H1 (cell line): ENCODE measurements around the gene BTG3. TPM values are rescaled to one million over a fixed set of nuclear protein-coding genes. Genes with fewer than 3 reads are reported as not detected.

Source experiments
- CTCF ChIA-PET: fragments of 300-600 bp; sonication (Branson Sonifier 250); formaldehyde crosslinking; loops from one replicate; lab custom pipeline; 2021; ENCODE audit not compliant: partially characterized antibody; lab: Charles Lee
- POLR2A ChIA-PET: fragments of 300-600 bp; sonication (Branson Sonifier 250); formaldehyde crosslinking; loops from one replicate; lab custom pipeline; 2021; ENCODE audit warnings: inconsistent platforms; ENCODE audit not compliant: partially characterized antibody; lab: Charles Lee
- DNase-seq, 2 experiments: peaks; one replicate each; pipeline versions ENCODE4 v3.0.0 to v3.0.0-alpha.2; 2010 to 2022; ENCODE audit warnings: low spot score in 2 of 2, low read depth in 1 of 2, mixed read lengths in 1 of 2
- FAIRE-seq: peaks from 2 replicates; lab custom pipeline; 2011; peaks lifted over from hg19 to GRCh38; lab: Jason Lieb, UNC
- H2AFZ ChIP-seq: 2 replicates; pipeline ENCODE4 v1.8.1; 2012; ENCODE audit warnings: low read length, inconsistent platforms
- H2AK5ac ChIP-seq: 2 replicates; pipeline ENCODE4 v1.6.1; 2013; ENCODE audit warnings: low read depth, low read length
- H2BK120ac ChIP-seq: replicated peaks from 2 replicates; pipeline ENCODE3; 2013; ENCODE audit warnings: low read depth, low read length, inconsistent platforms
- H2BK12ac ChIP-seq: 2 replicates; pipeline ENCODE4 v1.6.1; 2013; ENCODE audit warnings: low read depth, low read length
- H2BK15ac ChIP-seq: 2 replicates; pipeline ENCODE4 v1.6.1; 2013; ENCODE audit warnings: low read length
- H2BK20ac ChIP-seq: 2 replicates; pipeline ENCODE4 v1.6.1; 2013; ENCODE audit warnings: low read length
- H2BK5ac ChIP-seq: 2 replicates; pipeline ENCODE4 v1.6.1; 2013; ENCODE audit warnings: low read depth, low read length
- H3K14ac ChIP-seq: 2 replicates; pipeline ENCODE4 v1.6.1; 2013; ENCODE audit warnings: inconsistent platforms; ENCODE audit not compliant: insufficient read length
- H3K18ac ChIP-seq: 2 replicates; pipeline ENCODE4 v1.6.1; 2013; ENCODE audit warnings: low read length; ENCODE audit errors: extremely low read depth
- H3K23ac ChIP-seq: 2 replicates; pipeline ENCODE4 v1.6.1; 2013; ENCODE audit warnings: inconsistent platforms; ENCODE audit not compliant: insufficient read length
- H3K23me2 ChIP-seq: 2 replicates; pipeline ENCODE4 v1.6.1; 2013; ENCODE audit warnings: low read depth, low read length
- H3K27ac ChIP-seq: 2 replicates; pipeline ENCODE4 v1.6.1; 2011; ENCODE audit warnings: low read depth, low read length, inconsistent platforms
- H3K27me3 ChIP-seq, 4 experiments: replicated peaks in 1 of 4; 1 replicate in 1 of 4; 2 replicates in 3 of 4; pipeline versions ENCODE4 v1.6.1 to v1.8.1; 2011 to 2013; ENCODE audit warnings: low read length in 3 of 4, mild to moderate bottlenecking in 3 of 4, inconsistent platforms in 2 of 4, mixed read lengths in 2 of 4, moderate library complexity in 1 of 4; ENCODE audit not compliant: control insufficient read depth in 3 of 4, insufficient read depth in 3 of 4; ENCODE audit errors: extremely low read depth in 1 of 4
- H3K36me3 ChIP-seq, 4 experiments: 2 replicates each; pipeline versions ENCODE4 v1.6.1 to v1.8.1; 2011 to 2013; ENCODE audit warnings: mild to moderate bottlenecking in 4 of 4, low read length in 3 of 4, moderate library complexity in 2 of 4, control low read depth in 1 of 4, inconsistent platforms in 1 of 4; ENCODE audit not compliant: insufficient read depth in 4 of 4, control insufficient read depth in 2 of 4
- H3K4ac ChIP-seq: replicated peaks from 2 replicates; pipeline ENCODE3; 2013; ENCODE audit warnings: low read length, low read depth, mixed read lengths, inconsistent platforms; ENCODE audit not compliant: insufficient read length
- H3K4me1 ChIP-seq, 4 experiments: replicated peaks in 1 of 4; 1 replicate in 1 of 4; 2 replicates in 3 of 4; pipeline versions ENCODE4 v1.6.1 to v1.8.1; 2011 to 2013; ENCODE audit warnings: low read length in 3 of 4, inconsistent platforms in 2 of 4, mixed read lengths in 1 of 4; ENCODE audit not compliant: insufficient read depth in 4 of 4, control insufficient read depth in 3 of 4
- H3K4me2 ChIP-seq, 2 experiments: 2 replicates each; pipeline versions ENCODE4 v1.6.1 to v1.8.1; 2011 to 2013; ENCODE audit warnings: low read depth in 2 of 2, low read length in 2 of 2, control low read depth in 1 of 2, inconsistent platforms in 1 of 2, mild to moderate bottlenecking in 1 of 2; ENCODE audit not compliant: insufficient read depth in 1 of 2
- H3K4me3 ChIP-seq, 4 experiments: fragments of 200-600, 300-600 bp in 1 of 4; sonication (generic), shearing (Covaris generic), sonication (Bioruptor Twin) in 1 of 4; 2 replicates each; pipeline versions ENCODE4 v1.5.1 to v1.8.1; 2011 to 2016; ENCODE audit warnings: low read length in 4 of 4, low read depth in 3 of 4, control low read depth in 2 of 4, inconsistent platforms in 2 of 4, mild to moderate bottlenecking in 2 of 4, mixed read lengths in 1 of 4, moderate library complexity in 1 of 4; ENCODE audit not compliant: insufficient read depth in 2 of 4; ENCODE audit errors: extremely low read depth in 1 of 4
- H3K56ac ChIP-seq: replicated peaks from 2 replicates; pipeline ENCODE3; 2013; ENCODE audit warnings: low read depth, mild to moderate bottlenecking, mixed read lengths, low read length, inconsistent platforms; ENCODE audit not compliant: insufficient read length
- H3K79me1 ChIP-seq: 2 replicates; pipeline ENCODE4 v1.6.1; 2013; ENCODE audit warnings: low read depth, low read length, control low read depth
- H3K79me2 ChIP-seq, 2 experiments: 2 replicates each; pipeline versions ENCODE4 v1.6.1 to v1.8.1; 2012 to 2013; ENCODE audit warnings: low read length in 2 of 2, mild to moderate bottlenecking in 2 of 2, inconsistent platforms in 1 of 2; ENCODE audit not compliant: insufficient read depth in 2 of 2, control insufficient read depth in 1 of 2
- H3K9ac ChIP-seq, 4 experiments: replicated peaks in 1 of 4; 1 replicate in 1 of 4; 2 replicates in 3 of 4; pipeline versions ENCODE4 v1.6.1 to v1.8.1; 2011 to 2013; ENCODE audit warnings: low read depth in 3 of 4, low read length in 3 of 4, control low read depth in 2 of 4, mild to moderate bottlenecking in 2 of 4, moderate library complexity in 2 of 4, inconsistent platforms in 1 of 4; ENCODE audit errors: extremely low read depth in 1 of 4
- H3K9me3 ChIP-seq, 2 experiments: 2 replicates each; pipeline versions ENCODE4 v1.6.1 to v1.8.1; 2012 to 2013; ENCODE audit warnings: mild to moderate bottlenecking in 2 of 2, moderate library complexity in 2 of 2, control low read depth in 1 of 2, inconsistent platforms in 1 of 2, low read depth in 1 of 2, low read length in 1 of 2, mixed read lengths in 1 of 2; ENCODE audit not compliant: insufficient read depth in 2 of 2
- H4K20me1 ChIP-seq, 2 experiments: replicated peaks in 1 of 2; 2 replicates each; pipeline versions ENCODE3 to v1.8.1; 2011 to 2013; ENCODE audit warnings: inconsistent platforms in 2 of 2, low read length in 2 of 2, mild to moderate bottlenecking in 1 of 2; ENCODE audit not compliant: insufficient read depth in 2 of 2, control insufficient read depth in 1 of 2
- H4K5ac ChIP-seq: 2 replicates; pipeline ENCODE4 v1.6.1; 2013; ENCODE audit warnings: low read length, low read depth, mixed read lengths, inconsistent platforms; ENCODE audit not compliant: insufficient read length
- H4K8ac ChIP-seq: 2 replicates; pipeline ENCODE4 v1.8.0; 2013; ENCODE audit warnings: mild to moderate bottlenecking, moderate library complexity, low read length, inconsistent platforms; ENCODE audit not compliant: insufficient read depth; ENCODE audit errors: extremely low read depth
- H4K91ac ChIP-seq: replicated peaks from 2 replicates; pipeline ENCODE3; 2013; ENCODE audit warnings: low read length, mixed read lengths, inconsistent platforms; ENCODE audit not compliant: insufficient read length
- FOSL1 ChIP-seq: IDR thresholded peaks from 2 replicates; pipeline ENCODE4 v1.6.1; 2011; ENCODE audit warnings: mild to moderate bottlenecking, low read depth, low read length, moderate library complexity; ENCODE audit not compliant: insufficient read depth
- SP1 ChIP-seq: IDR thresholded peaks from 2 replicates; pipeline ENCODE4 v1.6.1; 2011; ENCODE audit warnings: low read depth, low read length
- SUZ12 ChIP-seq: fragments of 200-600 bp; sonication (generic); IDR thresholded peaks from 2 replicates; pipeline ENCODE4 v1.6.1; 2012; ENCODE audit warnings: mild to moderate bottlenecking, inconsistent platforms, low read length, moderate library complexity, mixed read lengths
- WGBS, 2 experiments: shearing (Covaris generic) in 1 of 2; methylation state at CpG; one replicate each; pipeline versions ENCODE4 v1.1.6 to v1.1.7; 2013 to 2015; ENCODE audit warnings: low lambda C conversion rate in 2 of 2, mixed read lengths in 2 of 2, inconsistent platforms in 1 of 2, low coverage in 1 of 2, missing lambda C conversion rate in 1 of 2; ENCODE audit not compliant: insufficient replicate concordance in 2 of 2, insufficient coverage in 1 of 2, insufficient read length in 1 of 2; ENCODE audit errors: extremely low coverage in 1 of 2, missing lambda C conversion rate in 1 of 2; 5-methylcytosine and 5-hydroxymethylcytosine counted together
- polyA plus RNA-seq, 7 experiments: library from polyadenylated mRNA; depleted of rRNA in 3 of 7; stranded (reverse) in 5 of 7; unstranded in 2 of 7; fragments of >200 nt in 5 of 7; fragments of 200-250 nt in 2 of 7; gene quantifications; 1 replicate in 5 of 7; 2 replicates in 1 of 7; 4 replicates in 1 of 7; pipeline versions ENCODE4 v1.2.1 to v1.2.3, GENCODE V29; 2011 to 2013; ENCODE audit warnings: missing spikeins in 2 of 7, mixed read lengths in 2 of 7
- total RNA-seq: library from RNA; stranded (reverse); fragmentation: NEBNext Ultra II Directional; extraction: Animal tissue kit (Norgen Biotek cat#: 25700); gene quantifications from 2 replicates; pipeline ENCODE4 v1.2.1, GENCODE V29; 2021
- TF ChIP-seq, protein P1 (sequence below), 3 experiments: IDR thresholded peaks; 1 replicate in 2 of 3; 2 replicates in 1 of 3; pipeline versions ENCODE4 v1.5.1 to v1.6.1; 2011; ENCODE audit warnings: low read length in 3 of 3, mild to moderate bottlenecking in 3 of 3, inconsistent platforms in 2 of 3, low read depth in 1 of 3, moderate library complexity in 1 of 3; ENCODE audit not compliant: insufficient read depth in 1 of 3; ENCODE audit errors: control extremely low read depth in 1 of 3

BTG3 gene
- total and polyA plus RNA-seq, 2 of the 8 experiments (the other 6 are each of a cell fraction or from before 2014, with no cell fraction given): 13.6 to 25.9 TPM

DNA sequence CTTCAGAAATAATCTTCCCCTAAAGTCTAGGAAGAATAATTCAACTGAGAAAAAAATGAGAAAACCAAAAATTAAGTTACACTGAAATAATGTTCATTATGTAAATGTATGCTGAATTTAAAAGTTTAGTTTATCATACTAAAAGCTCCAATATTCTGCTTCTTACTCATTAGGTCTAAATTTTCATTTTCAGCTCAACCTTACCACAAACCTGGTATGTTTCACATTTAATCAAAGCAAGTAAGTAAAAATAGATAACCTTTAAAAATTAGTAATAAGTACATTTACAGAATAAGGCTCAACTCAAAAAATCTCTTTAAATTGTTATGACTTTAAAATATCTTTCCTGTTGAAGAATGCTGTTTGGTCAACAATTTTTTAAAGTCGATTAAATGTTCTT is 15.0 kb downstream of the BTG3 start:
- Histone ChIP-seq H3K4me2 (no peak overlapping the region), H3K14ac (no peak overlapping the region), H3K4ac (no peak overlapping the region), H3K56ac (no peak overlapping the region), H2BK20ac (no peak overlapping the region), H2BK5ac (no peak overlapping the region), H4K8ac (no peak overlapping the region), H3K36me3 (peaks cover 7 to 80% (median 26%) of the 10 kb centered on the region in 4 experiments), H4K5ac (no peak overlapping the region), H3K4me3 (no peak overlapping the region), H3K79me2 (peaks cover 0 to 5% of the 10 kb centered on the region in 2 experiments; a peak in 1 of 4 replicates), H3K27me3 (no peaks in the 10 kb centered on the region), H3K9me3 (no peaks in the 10 kb centered on the region), H2AK5ac (no peak overlapping the region), H3K23me2 (no peaks in the 10 kb centered on the region), H3K27ac (no peak overlapping the region), H4K20me1 (peaks cover 0 to 4% of the 10 kb centered on the region in 2 experiments), H3K9ac (no peak overlapping the region), H3K79me1 (no peaks in the 10 kb centered on the region), H2BK12ac (no peak overlapping the region), H2BK15ac (no peak overlapping the region), H3K23ac (no peak overlapping the region), H4K91ac (no peak overlapping the region), H3K4me1 (no peaks in the 10 kb centered on the region), H2BK120ac (no peak overlapping the region), H2AFZ (no peak overlapping the region), H3K18ac (no peak overlapping the region)
- no peak for FAIRE-seq
- 91% methylated on average over 1 of the region's 1 CpG; no CpG with 5 or more reads in 1 of the 2 experiments for WGBS, 2 experiments
- POLR2A ChIA-PET: no interaction called here
- no peak for DNase-seq
- CTCF ChIA-PET: no interaction called here
- TF ChIP-seq SP1 (no peak), FOSL1 (no peak), SUZ12 (no peak)
- TF ChIP-seq, protein P1, sequence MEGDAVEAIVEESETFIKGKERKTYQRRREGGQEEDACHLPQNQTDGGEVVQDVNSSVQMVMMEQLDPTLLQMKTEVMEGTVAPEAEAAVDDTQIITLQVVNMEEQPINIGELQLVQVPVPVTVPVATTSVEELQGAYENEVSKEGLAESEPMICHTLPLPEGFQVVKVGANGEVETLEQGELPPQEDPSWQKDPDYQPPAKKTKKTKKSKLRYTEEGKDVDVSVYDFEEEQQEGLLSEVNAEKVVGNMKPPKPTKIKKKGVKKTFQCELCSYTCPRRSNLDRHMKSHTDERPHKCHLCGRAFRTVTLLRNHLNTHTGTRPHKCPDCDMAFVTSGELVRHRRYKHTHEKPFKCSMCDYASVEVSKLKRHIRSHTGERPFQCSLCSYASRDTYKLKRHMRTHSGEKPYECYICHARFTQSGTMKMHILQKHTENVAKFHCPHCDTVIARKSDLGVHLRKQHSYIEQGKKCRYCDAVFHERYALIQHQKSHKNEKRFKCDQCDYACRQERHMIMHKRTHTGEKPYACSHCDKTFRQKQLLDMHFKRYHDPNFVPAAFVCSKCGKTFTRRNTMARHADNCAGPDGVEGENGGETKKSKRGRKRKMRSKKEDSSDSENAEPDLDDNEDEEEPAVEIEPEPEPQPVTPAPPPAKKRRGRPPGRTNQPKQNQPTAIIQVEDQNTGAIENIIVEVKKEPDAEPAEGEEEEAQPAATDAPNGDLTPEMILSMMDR (IDR thresholded peaks at IDR 0.05; ENCODE audit: control extremely low read depth in 1 of 3, insufficient read depth in 1 of 3, low read depth in 1 of 3, low read length in 3 of 3): no peak
